Measurements from ENCODE around the gene ERC1.
A peak's percentile ranks its signal among the peaks of the same experiment; 100 is the strongest.
"Not testable (repeated sequence)": the region's sequence is repeated elsewhere in the genome, so short reads cannot be mapped to it uniquely, and the experiment has no call there.

ERC1 gene

DNA sequence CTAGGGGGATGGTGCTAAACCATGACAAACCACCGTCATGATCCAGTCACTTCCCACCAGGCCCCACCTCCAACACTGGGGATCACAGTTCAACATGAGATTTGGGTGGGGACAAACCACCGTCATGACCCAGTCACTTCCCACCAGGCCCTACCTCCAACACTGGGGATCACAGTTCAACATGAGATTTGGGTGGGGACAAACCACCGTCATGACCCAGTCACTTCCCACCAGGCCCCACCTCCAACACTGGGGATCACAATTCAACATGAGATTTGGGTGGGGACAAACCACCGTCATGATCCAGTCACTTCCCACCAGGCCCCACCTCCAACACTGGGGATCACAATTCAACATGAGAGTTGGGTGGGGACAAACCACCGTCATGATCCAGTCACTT, 207.8 kb downstream of the ERC1 start:
- DNase-seq; in situ Hi-C loops (cut with HindIII; ENCODE audit: low pct_ligation_motif_present, low pct_unique_long_range_greater_than_20kb, low sequenced_read_pairs): not testable (repeated sequence)

- no peak for DNase-seq
- in situ Hi-C loops (cut with HindIII; ENCODE audit: low pct_ligation_motif_present, low pct_unique_long_range_greater_than_20kb, low sequenced_read_pairs): no loop called here
Observed at GRCh38 chr12:1199700-1200099, 208.7 kb downstream of the ERC1 start.

- no peak for DNase-seq
- in situ Hi-C loops (cut with HindIII; ENCODE audit: low pct_ligation_motif_present, low pct_unique_long_range_greater_than_20kb, low sequenced_read_pairs): no loop called here
Observed at GRCh38 chr12:1201030-1201429, 210.0 kb downstream of the ERC1 start.

DNA sequence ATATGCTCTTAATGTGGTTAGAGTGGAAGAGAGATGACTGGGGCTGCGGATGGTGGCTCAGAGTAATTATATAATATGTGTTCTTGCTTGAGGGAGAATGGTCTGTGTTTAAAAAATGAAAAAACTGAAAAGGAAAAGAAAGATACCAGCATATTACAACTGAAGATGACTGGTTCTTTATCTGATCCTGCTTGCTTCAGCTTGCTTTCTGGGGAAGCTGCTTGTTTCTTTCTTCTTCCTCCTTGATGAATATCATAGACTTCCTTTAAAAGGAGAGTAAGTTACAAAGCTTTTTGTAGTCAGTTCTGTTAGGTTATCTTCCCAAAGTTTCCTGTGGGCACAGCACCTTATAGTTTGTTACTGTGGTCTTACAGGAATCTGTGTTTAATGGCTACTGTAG, 210.9 kb downstream of the ERC1 start:
- in situ Hi-C loops (cut with HindIII; ENCODE audit: low pct_ligation_motif_present, low pct_unique_long_range_greater_than_20kb, low sequenced_read_pairs): no loop called here
- no peak for DNase-seq

DNA sequence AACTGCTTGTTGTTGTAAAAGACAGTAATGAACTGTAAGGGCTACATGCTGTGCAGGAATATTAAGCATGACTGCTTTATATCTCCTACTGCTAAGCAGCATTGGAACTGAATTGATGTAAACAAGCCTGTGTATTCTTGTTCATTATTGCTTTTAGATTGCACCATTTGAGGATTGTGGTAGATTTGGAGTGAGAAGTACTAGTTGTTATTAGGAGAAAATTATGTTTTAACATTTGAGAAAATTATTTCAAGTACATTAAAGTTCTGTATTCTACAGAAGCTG, 212.7 kb downstream of the ERC1 start:
- no peak for DNase-seq
- in situ Hi-C loops (cut with HindIII; ENCODE audit: low pct_ligation_motif_present, low pct_unique_long_range_greater_than_20kb, low sequenced_read_pairs): no loop called here

GRCh38 chr12:1204581-1205121, 213.6 kb downstream of the ERC1 start:
- peak; percentile 46 for DNase-seq
- in situ Hi-C loops (cut with HindIII; ENCODE audit: low pct_ligation_motif_present, low pct_unique_long_range_greater_than_20kb, low sequenced_read_pairs): no loop called here

- no peak for DNase-seq
- in situ Hi-C loops (cut with HindIII; ENCODE audit: low pct_ligation_motif_present, low pct_unique_long_range_greater_than_20kb, low sequenced_read_pairs): no loop called here
Observed at GRCh38 chr12:1205512-1206060, 214.6 kb downstream of the ERC1 start.

DNA sequence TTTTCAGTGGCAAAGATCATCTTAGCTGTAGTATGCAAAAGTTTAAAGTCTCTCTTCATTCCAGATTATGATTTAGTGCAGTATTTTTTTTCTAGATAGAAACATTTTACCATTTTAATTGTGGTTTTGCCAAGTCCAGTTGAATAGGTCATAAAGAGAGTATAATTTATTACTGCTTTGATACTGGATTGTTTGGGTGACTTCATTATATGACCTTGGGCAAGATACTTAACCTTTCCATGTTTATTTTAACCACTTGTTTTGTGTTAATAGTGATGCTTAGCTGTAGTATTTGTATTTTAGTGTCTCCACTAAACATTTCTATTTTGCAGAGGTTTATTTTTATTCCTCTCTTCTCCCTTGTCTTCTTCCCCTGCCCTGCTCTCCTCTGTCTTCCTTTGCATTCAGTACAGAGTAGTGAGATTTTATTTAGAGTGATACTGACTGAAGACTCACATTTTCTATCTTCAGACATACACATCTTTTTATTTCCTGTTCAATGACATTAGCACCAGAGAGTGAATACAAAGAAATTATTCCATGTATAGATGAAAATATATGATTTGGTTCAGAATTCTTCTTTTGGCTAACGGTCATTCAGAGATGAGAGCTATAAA, 215.2 kb downstream of the ERC1 start:
- no peak for DNase-seq
- in situ Hi-C loops (cut with HindIII; ENCODE audit: low pct_ligation_motif_present, low pct_unique_long_range_greater_than_20kb, low sequenced_read_pairs): no loop called here

- DNase-seq: no peak
- in situ Hi-C loops (cut with HindIII; ENCODE audit: low pct_ligation_motif_present, low pct_unique_long_range_greater_than_20kb, low sequenced_read_pairs): no loop called here
Observed at GRCh38 chr12:1207276-1207675, 216.3 kb downstream of the ERC1 start.

DNA sequence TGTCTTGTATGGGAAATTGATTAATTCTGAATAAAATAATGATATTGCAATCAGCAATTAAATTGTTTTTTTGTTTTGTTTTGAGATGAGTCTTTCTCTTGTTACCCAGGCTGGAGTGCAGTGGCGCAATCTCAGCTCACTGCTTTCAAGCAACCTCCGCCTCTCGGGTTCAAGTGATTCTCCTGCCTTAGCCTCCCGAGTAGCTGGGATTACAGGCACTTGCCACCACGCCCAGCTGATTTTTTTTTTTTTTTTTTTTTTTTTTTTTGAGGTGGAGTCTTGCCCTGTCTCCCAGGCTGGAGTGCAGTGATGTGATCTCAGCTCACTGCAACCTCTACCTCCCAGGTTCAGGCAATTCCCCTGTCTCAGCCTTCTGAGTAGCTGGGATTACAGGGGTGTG, 217.7 kb downstream of the ERC1 start:
- in situ Hi-C loops (cut with HindIII; ENCODE audit: low pct_ligation_motif_present, low pct_unique_long_range_greater_than_20kb, low sequenced_read_pairs); DNase-seq: not testable (repeated sequence)

DNA sequence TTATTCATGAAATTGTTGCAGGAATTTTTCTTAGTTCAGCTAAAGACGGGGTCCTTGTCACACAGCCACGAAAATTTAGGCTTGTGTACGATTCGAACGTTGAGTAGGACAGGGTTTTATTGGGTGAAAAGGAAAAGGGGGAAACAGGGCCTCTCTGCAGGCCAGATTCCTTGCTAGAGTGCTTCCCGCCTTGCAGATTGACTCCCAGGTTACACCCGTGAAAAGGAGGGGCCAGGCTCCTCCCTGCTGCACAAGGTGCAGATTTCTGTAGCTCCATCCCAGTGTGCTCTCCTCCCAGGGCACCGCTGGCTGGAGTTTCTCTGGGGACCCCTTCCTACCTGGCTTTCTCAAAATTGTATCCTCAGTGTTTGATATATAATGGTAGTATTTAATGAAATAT, 221.5 kb downstream of the ERC1 start:
- in situ Hi-C loops (cut with HindIII; ENCODE audit: low pct_ligation_motif_present, low pct_unique_long_range_greater_than_20kb, low sequenced_read_pairs): no loop called here
- no peak for DNase-seq

DNA sequence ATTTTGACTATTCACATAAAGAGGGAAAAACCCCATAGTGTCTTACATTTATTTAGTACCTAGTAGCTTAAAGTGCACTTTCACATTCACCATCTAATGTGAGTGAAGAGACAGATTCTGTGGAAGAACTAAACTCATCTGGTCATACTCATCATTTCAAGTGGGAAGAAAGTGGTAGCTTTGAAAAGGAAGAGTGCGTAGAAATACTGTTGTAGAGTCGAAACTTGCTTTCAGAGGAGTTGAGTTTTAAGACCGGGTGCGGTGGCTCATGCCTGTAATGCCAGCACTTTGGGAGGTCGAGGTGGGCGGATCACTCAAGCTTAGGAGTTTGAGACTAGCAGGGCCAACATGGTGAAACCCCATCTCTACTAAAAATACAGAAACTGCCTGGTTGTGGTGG, 222.2 kb downstream of the ERC1 start:
- in situ Hi-C loops (cut with HindIII; ENCODE audit: low pct_ligation_motif_present, low pct_unique_long_range_greater_than_20kb, low sequenced_read_pairs): no loop called here
- DNase-seq: no peak

GRCh38 chr12:1213618-1214205, 222.7 kb downstream of the ERC1 start:
- in situ Hi-C loops (cut with HindIII; ENCODE audit: low pct_ligation_motif_present, low pct_unique_long_range_greater_than_20kb, low sequenced_read_pairs): no loop called here
- no peak for DNase-seq

DNA sequence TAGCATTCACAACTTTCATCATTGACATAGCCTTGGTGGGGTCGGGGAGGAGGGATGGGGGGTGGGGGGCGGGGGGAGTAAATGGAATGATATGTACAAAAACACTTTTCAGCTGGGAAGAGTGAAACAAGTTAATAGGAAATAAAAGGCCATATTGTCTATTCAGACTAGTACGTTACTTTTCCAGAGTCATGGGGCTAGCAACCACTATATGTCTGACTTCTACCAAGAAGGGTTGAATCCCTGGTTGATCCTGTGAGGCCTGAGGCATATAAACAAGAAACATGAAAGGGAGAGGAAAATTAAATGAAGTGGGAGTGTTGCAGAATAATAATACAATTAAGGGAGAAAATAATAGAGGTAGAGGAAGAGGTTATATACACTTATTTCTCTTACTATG, 225.5 kb downstream of the ERC1 start:
- in situ Hi-C loops (cut with HindIII; ENCODE audit: low pct_ligation_motif_present, low pct_unique_long_range_greater_than_20kb, low sequenced_read_pairs): no loop called here
- no peak for DNase-seq

DNA sequence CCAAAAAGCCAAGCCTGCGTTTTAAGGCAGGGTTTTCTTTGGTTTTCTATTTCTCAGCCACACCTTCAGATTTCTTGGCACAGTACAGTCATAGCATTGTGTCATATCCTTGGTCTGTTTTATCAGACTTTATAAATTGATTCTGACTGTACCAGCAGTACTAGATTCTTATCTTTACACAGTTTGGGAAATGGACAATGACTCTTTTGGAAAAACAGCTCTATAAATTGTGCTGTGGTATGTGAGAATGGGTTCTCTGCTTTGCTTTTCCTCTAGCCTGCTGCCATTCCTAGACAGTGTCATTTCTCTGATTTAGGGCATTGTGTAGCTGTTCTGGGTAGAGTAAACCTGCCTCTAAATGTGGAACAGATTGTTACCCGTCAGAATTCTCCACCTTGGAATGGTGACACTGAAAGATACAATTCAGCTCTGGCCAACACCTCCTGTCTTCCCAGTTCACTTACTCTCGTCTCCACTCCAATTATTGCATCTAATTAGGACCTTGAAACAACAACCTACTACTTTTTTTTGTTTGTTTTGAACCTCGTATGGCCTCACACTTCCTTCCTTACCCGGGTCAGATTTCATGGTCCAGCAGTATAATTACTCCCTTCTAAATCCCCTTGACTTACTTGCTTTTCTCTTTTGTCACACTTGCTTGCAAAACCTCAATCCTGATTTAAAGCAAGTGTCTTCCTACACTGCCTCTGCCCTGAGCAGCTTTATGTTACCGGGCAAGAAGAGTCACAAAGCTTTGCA, 226.3 kb downstream of the ERC1 start:
- in situ Hi-C loops (cut with HindIII; ENCODE audit: low pct_ligation_motif_present, low pct_unique_long_range_greater_than_20kb, low sequenced_read_pairs): no loop called here
- DNase-seq: no peak

GRCh38 chr12:1218369-1218768, 227.3 kb downstream of the ERC1 start:
- DNase-seq: no peak
- in situ Hi-C loops (cut with HindIII; ENCODE audit: low pct_ligation_motif_present, low pct_unique_long_range_greater_than_20kb, low sequenced_read_pairs): no loop called here

DNA sequence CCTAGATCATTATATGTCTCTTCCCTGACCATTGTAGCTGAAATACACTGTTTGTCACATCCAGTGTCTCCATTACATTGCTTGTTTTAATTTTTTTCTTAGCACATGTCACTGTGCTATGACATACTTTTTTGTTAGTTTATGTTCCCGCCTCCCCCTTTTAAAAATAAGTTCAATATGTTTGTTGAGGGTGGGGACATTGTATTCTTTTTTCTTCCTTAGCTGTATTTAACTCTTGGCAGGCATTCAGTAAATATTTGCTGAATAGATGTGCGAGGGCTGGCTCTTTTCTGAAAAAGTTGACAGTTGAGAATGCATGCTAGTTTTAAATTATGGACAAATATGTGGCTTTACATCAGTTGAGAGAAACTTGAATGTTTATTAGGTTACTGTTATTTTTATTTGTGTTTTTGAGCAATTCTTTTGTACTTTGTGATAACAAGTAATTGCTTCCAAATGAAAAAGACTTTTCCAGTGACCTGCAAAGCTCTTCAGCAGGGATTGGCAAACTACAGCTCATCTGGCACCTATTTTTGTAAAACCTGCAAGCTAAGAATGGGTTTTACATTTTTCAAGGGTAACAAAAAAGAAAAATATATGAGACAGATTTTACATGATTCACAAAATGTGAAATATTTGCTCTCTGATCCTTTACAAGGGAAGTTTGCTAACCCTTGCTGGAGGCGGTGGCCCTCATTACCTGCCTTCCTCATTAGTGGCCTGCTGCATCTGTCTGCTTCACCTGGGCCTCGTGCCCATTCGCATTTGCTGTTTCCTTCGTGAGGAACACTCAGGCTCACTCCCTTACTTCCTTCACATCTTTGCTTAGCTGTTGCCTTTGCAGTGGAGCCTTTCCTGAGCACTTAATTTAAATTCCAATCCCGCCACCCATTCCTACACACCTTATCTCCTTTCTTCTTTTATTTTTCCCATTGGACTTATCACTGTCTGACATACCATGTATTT, 229.4 kb downstream of the ERC1 start:
- no peak for DNase-seq
- in situ Hi-C loops (cut with HindIII; ENCODE audit: low pct_ligation_motif_present, low pct_unique_long_range_greater_than_20kb, low sequenced_read_pairs): no loop called here

- in situ Hi-C loops (cut with HindIII; ENCODE audit: low pct_ligation_motif_present, low pct_unique_long_range_greater_than_20kb, low sequenced_read_pairs): no loop called here
- no peak for DNase-seq
Observed at GRCh38 chr12:1222858-1223639, 232.0 kb downstream of the ERC1 start.

Data from ACHN (cell line).